Measurements from ENCODE around the gene PRDM4. TPM values are rescaled to one million over a fixed set of nuclear protein-coding genes. Genes with fewer than 3 reads are reported as not detected.

PRDM4 gene
- total RNA-seq, 1 donor from 2014 or later, result 37.4 TPM

DNA sequence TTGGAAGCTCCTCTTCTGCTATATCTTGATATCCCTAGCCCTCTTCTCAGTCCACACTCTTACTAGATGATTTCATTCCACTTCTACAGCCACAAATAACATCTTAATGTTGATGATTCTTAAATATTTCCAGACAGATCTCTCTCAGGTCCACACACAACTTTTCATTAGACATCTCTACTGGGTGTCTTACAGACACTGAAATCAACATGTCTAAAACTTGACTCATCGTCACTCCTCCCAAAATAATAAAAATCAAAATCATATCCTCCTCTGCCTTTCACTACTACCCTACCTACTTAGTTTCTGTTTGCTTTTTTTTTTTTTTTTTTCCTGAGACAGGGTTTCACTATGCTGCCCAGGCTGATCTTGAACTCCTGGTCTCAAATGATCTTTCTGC lies 11.9 kb downstream of the PRDM4 start:
- Mint-ChIP-seq H3K27me3 (ENCODE audit: low read depth) (no peaks in the 10 kb centered on the region), H3K36me3 (ENCODE audit: low read depth) (peaks cover 8% of the 10 kb centered on the region), H3K9me3 (no peaks in the 10 kb centered on the region), H3K4me3 (no peak overlapping the region), H3K27ac (ENCODE audit: unreplicated experiment) (no peak overlapping the region), H3K4me1 (no peaks in the 10 kb centered on the region)
- TF ChIP-seq, protein P1, sequence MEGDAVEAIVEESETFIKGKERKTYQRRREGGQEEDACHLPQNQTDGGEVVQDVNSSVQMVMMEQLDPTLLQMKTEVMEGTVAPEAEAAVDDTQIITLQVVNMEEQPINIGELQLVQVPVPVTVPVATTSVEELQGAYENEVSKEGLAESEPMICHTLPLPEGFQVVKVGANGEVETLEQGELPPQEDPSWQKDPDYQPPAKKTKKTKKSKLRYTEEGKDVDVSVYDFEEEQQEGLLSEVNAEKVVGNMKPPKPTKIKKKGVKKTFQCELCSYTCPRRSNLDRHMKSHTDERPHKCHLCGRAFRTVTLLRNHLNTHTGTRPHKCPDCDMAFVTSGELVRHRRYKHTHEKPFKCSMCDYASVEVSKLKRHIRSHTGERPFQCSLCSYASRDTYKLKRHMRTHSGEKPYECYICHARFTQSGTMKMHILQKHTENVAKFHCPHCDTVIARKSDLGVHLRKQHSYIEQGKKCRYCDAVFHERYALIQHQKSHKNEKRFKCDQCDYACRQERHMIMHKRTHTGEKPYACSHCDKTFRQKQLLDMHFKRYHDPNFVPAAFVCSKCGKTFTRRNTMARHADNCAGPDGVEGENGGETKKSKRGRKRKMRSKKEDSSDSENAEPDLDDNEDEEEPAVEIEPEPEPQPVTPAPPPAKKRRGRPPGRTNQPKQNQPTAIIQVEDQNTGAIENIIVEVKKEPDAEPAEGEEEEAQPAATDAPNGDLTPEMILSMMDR (conservative IDR thresholded peaks at IDR 0.05), result no peak
- no peak for DNase-seq (ENCODE audit: low read depth, low spot score)

DNA sequence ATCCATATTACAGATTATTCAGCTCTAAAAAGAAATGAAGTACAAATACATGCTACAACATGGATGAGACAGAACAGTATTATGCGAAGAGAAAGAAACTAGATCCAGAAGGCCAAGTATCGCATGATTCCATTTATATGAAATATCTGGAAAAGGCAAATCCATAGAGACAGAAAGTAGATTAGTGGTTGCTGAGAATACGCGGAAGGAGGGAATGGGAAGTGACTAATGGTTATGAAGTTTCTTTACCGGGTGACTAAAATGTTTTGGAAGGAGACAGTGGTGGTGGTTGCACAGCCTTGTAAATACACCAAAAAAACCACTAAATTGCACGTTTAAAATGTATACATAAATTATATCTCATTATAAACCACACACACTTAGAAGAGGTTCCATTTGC lies 12.5 kb downstream of the PRDM4 start:
- H3K4me3 Mint-ChIP-seq, result no peak overlapping the region
- H3K27ac Mint-ChIP-seq (ENCODE audit: unreplicated experiment), result no peak overlapping the region
- TF ChIP-seq, protein P1 (conservative IDR thresholded peaks at IDR 0.05), result no peak
- peaks cover 9% of the 10 kb centered on the region for H3K36me3 Mint-ChIP-seq (ENCODE audit: low read depth)
- no peak for DNase-seq (ENCODE audit: low read depth, low spot score)
- no peaks in the 10 kb centered on the region for H3K4me1 Mint-ChIP-seq
- H3K9me3 Mint-ChIP-seq, result no peaks in the 10 kb centered on the region
- H3K27me3 Mint-ChIP-seq (ENCODE audit: low read depth), result no peaks in the 10 kb centered on the region

DNA sequence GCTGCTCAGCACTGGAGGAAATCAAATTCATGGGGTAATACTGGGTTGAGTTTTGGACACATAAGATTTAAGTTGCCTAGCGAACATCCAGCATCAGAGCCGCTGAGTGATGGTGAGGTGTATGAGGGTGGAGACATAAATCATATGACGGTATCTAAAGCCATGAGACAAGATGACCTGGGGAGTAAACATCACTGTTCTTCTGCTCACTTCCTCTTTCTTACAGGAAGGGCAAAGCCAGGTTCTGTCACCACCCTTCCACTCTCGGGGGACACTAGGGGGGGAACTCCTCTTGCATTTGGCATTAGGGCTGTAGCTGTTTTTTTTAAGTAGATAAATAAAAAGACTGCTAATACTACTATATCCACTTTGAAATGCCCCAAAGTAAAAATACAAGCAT lies 24.0 kb downstream of the PRDM4 start:
- H3K27me3 Mint-ChIP-seq (ENCODE audit: low read depth), result no peaks in the 10 kb centered on the region
- H3K4me3 Mint-ChIP-seq, result no peak overlapping the region
- H3K4me1 Mint-ChIP-seq, result no peaks in the 10 kb centered on the region
- TF ChIP-seq, protein P1 (conservative IDR thresholded peaks at IDR 0.05), result no peak
- peaks cover 28% of the 10 kb centered on the region for H3K36me3 Mint-ChIP-seq (ENCODE audit: low read depth)
- DNase-seq (ENCODE audit: low read depth, low spot score), result no peak
- H3K9me3 Mint-ChIP-seq, result no peaks in the 10 kb centered on the region
- H3K27ac Mint-ChIP-seq (ENCODE audit: unreplicated experiment), result no peak overlapping the region

DNA sequence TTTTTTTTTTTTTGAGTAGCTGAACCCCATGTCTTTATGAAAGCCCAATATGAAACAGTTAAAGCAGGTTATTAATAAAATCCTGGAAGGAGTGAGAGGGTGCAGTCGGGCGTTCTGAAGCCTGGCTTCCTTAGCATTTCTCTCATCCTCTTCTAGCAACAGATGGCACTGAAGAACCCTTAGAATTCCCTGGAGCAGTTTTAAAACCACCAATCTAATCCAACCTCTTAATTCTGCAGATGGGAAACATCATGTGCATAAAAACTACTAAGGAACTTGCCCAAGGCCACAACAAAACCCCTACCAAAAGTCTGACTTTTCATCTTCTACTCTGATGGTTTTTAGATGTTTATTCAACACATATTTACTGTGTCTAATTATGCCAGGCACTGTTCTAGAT lies 25.2 kb downstream of the PRDM4 start:
- Mint-ChIP-seq H3K4me3 (no peak overlapping the region), H3K9me3 (no peaks in the 10 kb centered on the region), H3K27me3 (ENCODE audit: low read depth) (no peaks in the 10 kb centered on the region), H3K4me1 (no peaks in the 10 kb centered on the region), H3K36me3 (ENCODE audit: low read depth) (peaks cover 23% of the 10 kb centered on the region), H3K27ac (ENCODE audit: unreplicated experiment) (no peak overlapping the region)
- TF ChIP-seq, protein P1 (conservative IDR thresholded peaks at IDR 0.05), result no peak
- DNase-seq (ENCODE audit: low read depth, low spot score), result no peak

DNA sequence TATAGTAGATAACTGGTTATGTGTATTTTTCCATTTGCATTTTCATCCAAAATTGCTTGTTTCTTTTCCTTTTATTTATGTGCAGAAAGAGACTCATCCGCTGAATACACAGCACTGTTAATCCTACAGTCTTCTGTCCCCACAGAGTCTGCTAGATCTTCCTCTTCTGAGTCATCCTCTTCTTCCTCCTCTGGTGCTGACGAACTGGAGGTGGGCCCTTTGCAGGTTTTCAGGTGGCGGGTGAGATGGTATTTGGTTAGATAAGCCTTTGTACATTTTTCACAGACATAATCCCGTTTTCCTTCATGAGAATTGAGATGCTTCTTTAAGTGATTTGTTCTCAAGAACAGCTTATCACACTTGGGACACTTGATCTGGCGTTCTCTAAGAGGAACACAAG lies 26.8 kb downstream of the PRDM4 start:
- H3K27ac Mint-ChIP-seq (ENCODE audit: unreplicated experiment), result no peak overlapping the region
- no peak for DNase-seq (ENCODE audit: low read depth, low spot score)
- H3K27me3 Mint-ChIP-seq (ENCODE audit: low read depth), result no peaks in the 10 kb centered on the region
- no peaks in the 10 kb centered on the region for H3K4me1 Mint-ChIP-seq
- peaks cover 20% of the 10 kb centered on the region for H3K36me3 Mint-ChIP-seq (ENCODE audit: low read depth)
- H3K4me3 Mint-ChIP-seq, result no peak overlapping the region
- TF ChIP-seq, protein P1 (conservative IDR thresholded peaks at IDR 0.05), result no peak
- H3K9me3 Mint-ChIP-seq, result no peaks in the 10 kb centered on the region

DNA sequence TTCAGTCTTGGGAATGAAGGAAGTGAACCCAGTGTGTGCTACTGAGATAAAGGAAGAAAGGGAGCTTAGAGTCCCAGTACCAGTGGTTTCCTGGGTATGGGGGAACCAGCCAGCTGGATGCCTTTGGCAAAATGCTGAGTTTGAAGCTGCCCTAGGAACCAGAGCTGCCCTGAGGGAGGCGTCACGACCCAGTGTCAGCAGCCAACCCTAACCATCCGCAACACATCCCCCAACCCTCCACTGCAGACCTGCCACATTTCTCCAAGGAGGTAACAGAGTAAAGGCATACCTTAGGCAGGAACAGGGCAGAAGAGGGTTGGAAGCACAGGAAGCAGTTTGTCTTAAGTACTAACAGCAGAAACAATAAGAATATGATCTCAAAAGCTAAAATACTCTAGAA lies 28.6 kb downstream of the PRDM4 start:
- H3K4me1 Mint-ChIP-seq, result no peaks in the 10 kb centered on the region
- no peaks in the 10 kb centered on the region for H3K27me3 Mint-ChIP-seq (ENCODE audit: low read depth)
- H3K27ac Mint-ChIP-seq (ENCODE audit: unreplicated experiment), result no peak overlapping the region
- no peak for DNase-seq (ENCODE audit: low read depth, low spot score)
- peaks cover 13% of the 10 kb centered on the region for H3K36me3 Mint-ChIP-seq (ENCODE audit: low read depth)
- TF ChIP-seq, protein P1 (conservative IDR thresholded peaks at IDR 0.05), result no peak
- H3K4me3 Mint-ChIP-seq, result no peak overlapping the region
- no peaks in the 10 kb centered on the region for H3K9me3 Mint-ChIP-seq
